GM18907 (cell line): ENCODE data around the gene PRCC.

ENCODE experiments used
- ATAC-seq: cut with Tn5 transposase; IDR thresholded peaks from one replicate; pipeline ENCODE4 v1.9.1; 2021; ENCODE audit warnings: mild to moderate bottlenecking, moderate library complexity; ENCODE audit not compliant: unreplicated experiment

PRCC gene

DNA sequence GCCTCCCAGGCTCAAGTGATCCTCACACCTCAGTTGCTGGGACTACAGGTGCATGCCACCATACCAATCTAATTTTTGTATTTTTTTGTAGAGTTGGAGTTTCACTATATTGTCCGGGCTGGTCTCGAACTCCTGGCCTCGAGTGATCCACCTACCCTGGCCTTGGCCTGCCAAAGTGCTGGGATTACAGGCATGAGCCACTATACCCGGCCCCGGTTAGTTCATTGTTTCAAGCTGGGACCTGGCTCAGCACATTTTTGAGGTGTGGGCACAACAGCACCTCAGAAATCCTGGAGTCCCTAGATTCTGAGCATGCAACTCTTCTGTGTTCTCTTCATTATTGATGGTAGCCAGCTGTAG is 28.0 kb downstream of the PRCC start:
- no peak for ATAC-seq

DNA sequence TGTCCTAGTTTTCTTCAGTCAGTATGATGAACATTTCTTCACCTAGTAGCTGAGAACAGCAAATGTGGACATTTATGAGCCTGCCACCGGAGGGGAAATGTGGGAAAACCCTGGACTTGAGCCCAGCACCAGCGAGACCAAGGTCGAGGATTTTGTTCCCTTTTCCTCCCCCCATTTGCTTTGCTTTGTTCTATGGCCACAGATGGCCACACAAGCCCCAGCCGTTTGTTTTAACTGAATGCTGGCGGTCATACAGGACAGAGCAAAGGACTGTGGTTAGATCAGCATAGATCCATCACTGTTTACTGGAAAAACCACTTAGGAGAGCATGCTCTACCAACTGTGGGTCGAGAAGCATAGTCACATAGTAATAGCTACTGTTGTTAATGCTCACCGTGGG is 28.5 kb downstream of the PRCC start:
- ATAC-seq, result no peak

DNA sequence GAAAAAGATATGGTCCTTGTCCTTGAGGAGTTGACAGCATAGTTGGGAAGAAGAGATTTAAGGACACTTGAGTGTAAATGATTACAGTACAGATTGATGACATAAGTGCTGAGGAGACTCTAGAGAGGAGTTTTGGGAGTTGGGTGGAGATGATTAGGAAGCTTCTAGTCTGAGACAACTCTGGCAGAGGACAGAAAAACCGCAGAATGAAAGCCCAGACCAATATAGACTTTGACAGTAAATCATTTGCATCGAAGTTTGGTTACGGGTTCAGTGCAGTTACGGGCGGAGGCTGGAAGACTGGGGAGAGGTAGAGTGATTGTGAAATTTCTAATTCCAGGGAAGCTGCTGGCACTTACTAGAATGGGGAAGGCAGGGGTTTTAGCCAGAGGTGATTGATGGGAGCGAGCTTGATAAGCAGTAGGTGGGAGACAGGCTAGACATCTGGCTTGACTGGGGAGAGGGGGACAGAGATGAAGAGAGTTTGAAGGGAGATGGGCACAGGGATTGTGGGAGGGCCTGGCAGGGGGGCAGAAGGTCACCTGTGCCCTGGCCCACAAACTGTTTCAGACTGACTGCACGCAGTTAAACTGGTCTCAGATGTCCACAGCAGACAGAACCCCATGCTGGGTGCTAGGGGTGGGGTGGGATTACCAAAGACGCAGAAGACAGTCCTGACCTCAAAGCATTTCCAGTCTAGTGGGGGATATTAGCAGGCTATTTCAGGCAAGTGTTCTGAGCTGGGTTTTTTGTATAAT is 29.2 kb downstream of the PRCC start:
- ATAC-seq, result no peak

DNA sequence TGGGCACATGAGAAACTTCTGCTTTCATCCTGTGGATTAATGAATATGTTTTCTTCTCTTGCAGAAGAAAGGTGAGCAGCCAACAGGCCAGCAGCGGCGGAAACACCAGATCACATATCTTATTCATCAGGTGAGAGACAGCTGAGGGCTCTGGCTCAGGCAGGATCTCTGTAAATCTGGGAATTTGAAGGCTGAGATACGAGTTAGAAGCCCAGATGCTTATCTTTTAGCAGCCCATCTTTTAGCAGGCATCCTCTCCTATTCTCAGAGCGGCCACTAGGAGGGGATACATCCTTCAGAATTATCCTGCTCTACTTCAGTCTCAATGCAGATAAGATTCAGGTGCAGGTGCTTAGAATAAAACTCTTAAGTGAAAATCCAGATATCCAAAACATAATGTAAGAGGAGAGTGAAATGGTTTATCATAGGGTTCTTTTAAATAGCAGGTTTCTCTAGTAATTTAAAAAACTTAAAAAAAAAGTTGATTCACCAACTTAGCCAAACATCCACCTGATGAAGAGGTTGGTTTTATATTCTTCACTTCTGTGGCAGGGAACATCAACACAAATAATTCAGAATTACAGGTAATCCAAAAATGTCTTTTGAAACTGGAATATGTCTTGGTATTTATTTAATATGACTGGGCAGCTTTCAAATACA is 30.0 kb downstream of the PRCC start:
- no peak for ATAC-seq

DNA sequence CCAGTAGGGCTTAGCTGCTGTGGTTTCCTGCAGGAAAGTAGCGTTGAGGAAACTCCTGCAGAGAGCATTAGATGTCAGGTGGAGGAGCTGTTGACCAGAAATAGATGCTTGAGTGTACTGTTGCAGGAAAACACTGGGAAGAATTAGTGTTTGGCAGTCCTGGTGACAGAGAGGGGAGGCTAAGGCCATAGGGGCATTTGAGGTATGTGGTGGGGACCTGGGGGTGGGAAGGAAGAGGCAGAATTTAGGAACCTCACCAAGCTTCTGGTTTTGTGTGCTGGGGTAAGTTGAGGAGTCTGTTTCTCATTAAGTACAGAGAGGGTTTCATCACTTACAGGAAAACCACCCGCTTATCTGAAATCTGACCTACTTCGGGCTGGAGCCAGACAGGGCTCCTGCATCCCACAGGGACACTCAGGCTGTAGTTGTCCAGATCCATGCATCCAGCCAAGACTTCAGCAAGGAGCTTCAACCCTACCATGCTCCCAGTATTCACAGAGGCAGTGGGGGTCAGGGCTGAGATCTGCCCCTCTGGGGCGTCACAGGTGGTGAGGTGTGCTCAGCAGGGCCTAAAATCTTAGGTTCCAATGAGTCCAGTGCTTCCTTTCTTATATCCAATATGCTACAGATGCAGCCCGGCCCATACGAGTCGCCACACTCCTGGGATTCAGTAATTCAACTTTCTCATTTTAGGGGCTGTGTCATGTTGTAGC is 34.2 kb downstream of the PRCC start:
- no peak for ATAC-seq

DNA sequence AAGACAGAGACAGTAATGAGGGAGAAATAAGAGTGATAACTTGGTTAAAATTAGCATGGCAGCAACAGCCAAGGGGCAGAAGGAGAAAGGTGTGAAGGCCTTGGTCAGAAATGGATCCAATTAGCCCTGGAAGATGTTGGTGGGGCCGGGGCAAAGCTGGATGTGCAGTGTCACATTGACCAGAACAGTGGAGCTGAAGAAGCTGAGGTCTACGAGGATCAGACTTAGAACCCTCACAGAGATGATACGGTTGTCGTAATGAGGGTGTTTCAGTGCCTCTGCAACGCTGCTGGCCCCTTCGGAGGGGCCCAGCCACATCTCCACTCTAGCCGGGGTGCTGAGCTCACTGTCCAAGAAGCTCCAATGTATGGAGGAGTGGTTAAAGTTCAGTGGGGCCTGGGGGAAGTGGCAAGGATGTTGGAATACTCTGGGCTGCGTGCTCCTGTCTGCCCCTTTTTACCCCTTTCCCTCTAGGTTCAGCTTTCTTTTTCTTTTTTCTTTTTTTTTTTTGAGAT is 35.1 kb downstream of the PRCC start:
- no peak for ATAC-seq

DNA sequence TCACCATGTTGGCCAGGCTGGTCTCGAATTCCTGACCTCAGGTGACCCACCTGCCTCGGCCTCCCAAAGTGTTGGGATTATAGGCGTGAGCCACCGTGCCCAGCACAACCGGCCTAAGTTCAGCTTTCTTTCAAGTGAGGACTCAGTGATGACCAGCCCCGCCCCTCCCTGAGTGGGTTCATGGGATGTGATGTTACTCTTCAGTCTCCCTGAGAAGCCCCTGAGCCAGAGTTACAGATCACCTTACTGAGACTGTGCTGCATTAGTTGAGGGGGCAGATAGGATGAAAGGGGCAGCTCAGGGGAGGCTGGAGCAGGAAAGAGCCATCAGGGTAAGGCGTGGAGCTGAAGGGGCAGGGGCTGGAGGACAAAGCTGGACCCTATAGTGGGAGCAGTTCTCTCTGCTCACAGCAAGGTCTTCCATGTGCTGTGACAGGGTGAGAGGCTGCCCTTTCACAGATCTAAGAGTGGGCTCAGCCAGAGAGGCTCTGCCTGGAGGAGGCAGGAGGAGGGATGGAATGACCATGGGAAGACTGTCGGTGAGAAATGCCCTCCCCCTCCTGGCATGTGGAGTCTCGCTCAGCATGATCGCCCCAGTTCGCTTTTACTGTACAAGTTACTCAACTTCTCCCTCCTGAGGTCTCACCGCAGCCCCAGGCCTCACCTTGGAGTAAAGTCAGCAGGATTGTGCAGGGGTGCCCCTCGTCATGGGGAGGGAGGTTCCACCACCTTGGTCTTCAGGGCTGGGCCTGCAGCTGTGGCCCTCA is 35.9 kb downstream of the PRCC start:
- ATAC-seq, result no peak

DNA sequence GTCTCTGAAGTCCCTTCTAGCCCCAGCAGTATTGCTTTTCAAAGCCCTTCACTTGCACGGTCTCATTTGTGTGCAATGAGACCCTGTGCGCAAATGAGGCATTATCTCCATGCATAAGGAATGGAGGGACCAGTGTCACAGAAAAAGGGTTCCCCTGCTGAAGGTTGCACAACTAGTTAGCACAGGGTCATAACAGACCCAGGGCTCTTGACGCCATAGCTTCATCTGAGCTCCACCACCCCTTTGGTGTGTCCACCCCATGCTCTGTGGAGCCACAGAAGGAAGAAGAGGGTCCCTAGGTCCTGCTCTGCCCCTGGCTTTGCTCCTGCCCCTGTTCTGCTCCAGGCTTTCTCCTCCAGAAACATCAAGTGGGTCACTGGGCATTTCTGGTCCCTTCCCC is 36.7 kb downstream of the PRCC start:
- ATAC-seq, result no peak

DNA sequence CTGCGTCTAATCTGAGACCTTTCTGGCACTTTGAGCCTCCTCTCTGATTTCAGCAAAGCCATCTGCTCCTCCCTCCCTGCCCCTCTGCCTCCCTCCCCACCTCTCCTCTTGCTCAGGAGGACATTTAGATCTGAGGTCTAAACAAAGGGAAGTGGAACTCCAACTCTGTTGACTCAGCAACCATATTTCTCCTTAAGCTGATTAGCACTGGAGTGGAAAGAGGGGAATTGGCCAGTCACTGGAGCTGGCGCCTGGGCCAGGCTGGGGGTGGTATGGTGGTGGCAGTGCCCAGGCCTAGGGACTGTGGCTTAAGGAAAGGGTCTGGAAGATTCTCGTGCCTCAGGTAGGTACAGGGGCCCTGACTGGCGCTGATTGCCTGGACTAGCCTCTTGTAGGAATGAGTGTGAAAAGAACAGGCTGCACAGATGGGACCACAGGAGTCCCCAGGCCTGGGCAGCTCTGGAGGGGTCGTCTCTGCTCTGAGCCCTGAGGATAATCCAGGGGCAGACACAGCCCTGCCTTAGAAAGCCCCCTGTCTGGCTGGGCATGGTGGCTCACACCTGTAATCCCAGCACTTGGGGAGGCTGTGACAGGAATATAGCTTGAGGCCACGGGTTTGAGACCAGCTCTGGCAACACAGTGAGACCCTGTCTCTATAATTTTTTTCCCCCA is 37.4 kb downstream of the PRCC start:
- no peak for ATAC-seq

DNA sequence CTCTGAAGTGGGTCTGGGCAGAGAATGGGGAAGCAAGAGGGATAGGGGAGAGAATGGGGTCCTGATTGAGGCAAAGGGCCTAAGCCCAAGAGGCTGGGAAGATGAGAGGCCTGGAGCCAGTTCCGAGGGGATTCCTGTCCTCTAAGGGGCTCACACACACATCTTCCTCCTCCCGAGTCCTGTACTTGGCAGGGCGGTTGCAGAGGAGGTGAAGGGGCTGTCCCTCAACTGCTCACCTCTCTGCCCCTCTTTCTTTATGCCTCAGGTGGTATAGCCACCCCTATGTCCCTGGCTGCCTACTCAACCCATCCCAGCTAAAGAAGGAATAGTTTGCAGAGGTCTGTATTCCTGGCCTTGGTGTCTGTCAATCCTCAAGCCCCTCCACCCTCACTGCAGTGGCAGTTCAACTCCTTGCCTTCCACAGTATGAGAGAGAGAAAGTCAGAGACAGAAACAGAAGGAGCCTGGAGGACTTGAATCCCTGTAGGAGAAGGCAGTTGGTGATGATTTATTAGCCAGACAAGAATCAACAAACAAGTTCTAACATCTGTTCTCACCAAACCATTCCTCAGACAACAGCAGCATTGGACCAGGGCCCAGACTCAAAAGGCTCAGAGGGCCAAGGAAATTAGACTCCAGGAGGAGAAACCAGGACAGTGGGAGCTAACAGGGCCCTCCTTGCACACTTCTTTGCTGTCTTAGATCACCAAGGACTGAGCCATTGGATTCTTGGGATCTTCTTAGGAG is 38.6 kb downstream of the PRCC start:
- ATAC-seq, result no peak

DNA sequence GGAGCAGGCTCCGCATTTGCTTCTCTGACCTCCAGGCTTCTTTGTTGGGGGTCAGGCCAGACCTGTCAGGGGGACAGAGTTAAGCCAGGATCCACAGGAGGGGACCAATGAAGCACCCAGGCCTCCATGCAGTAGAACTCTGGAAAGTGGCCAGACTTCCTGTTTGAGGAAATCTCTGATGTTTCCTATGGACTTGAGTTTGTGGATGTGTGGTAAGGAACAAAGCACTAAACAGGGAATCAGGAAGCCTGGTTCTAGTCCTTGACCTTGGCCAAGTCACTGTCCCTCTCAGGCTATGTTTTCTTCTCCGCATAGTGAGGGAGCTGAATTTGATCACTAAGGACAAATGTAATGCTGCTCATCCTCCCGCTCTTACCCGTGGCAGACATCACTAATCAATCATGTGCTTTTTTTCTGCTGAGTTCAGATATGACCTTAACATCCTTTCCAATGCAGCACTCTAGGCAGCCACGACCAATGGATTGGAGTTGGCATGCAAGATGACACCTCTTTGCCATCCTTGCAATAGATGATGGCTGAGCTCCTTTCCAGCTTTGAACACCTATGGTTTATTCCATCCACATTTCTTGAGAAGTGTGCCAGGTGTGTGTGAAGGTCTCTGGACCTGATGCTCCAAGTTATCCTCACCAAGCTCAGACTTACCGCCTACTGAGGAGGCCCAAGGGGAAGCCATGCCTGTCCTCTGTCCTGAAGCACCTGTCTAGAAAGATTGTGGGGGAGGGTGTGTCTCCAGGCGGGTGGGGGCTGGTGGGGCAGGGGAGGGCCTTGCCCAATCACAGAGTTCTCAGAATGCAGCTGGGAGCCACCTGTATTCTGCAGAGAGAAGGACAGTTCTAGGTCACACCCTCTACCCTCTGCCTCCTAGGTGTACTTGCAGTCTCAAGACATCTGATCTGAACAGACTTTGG is 39.4 kb downstream of the PRCC start:
- no peak for ATAC-seq

DNA sequence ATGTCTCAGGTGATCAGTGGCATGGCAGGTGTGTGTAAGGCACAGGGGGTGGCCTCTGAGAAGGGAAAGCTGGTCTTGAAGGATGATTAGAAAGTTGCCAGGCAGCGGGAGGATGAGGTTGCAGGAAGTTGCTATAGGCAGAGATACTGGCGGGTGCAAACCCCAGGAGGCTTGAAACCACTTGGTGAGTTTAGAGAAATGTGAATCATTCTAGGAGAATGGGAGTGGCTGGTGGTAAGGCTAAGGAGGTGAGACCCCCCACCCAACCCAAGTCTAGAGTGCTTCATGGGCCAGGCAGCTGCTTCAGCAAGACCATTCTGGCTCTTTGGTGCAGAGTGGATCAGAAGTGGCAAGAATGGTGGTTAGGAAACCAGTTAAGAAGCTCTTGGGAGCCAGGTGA is 40.3 kb downstream of the PRCC start:
- ATAC-seq, result no peak

DNA sequence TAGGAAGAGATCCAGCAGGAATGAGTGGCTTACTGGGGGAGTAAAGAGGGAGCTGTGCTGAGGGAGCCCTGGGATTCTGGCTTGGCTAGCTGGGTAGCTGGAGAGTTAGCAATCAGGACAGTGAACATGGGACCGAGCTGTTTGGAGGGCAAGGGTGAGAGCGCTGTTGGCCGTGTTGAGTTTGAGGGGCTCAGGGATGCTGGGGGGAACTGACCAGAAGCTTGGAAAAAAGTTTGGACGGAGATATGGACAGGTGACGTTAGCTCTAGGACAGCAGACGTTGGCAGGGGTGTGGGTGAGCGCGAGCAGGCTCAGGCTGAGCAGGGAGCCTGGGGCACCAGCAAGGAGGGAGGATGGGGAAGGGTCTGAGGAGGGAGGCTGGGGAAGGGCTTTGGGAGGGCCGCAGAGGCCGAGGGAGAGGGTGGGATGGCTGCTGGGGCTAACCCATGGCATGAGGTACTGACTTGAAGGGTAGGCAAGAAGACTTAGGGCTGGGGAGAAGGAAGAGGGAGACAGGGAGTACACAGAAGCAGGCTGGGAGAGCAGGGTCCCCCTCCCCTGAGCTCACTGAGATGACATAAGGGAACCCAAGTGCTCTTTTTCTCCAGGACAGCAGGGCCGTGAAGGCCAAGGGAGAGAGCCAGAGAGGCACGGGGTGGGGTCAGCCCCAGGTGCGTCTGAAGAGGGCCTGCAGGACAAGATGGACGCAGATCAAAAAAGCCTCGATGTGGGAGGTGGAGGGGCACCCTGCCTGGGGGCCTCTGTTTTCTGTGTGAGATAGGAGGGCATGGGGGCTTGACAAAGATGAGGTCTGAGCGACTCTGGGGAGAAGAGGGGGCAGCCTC is 41.1 kb downstream of the PRCC start:
- no peak for ATAC-seq

DNA sequence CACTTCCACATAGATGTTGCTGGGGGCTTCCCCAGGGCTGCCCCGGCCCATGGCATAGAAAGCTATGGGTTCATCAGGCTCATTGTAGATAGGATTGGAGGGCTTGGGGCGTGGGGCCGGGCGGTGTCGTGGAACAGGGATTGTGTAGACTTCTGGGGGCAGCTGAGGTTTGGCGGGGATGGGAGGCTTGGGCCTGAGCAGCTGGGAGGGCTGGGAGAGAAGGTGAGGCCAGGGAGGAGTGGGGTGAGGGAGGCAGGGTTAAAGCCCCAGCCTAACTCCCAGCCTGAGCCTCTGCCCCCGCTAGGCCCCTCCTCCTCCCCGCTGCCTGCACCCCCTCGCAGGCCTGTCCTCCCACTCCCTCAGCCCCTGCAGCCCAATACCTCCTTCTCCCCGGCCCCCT is 41.9 kb downstream of the PRCC start:
- no peak for ATAC-seq

DNA sequence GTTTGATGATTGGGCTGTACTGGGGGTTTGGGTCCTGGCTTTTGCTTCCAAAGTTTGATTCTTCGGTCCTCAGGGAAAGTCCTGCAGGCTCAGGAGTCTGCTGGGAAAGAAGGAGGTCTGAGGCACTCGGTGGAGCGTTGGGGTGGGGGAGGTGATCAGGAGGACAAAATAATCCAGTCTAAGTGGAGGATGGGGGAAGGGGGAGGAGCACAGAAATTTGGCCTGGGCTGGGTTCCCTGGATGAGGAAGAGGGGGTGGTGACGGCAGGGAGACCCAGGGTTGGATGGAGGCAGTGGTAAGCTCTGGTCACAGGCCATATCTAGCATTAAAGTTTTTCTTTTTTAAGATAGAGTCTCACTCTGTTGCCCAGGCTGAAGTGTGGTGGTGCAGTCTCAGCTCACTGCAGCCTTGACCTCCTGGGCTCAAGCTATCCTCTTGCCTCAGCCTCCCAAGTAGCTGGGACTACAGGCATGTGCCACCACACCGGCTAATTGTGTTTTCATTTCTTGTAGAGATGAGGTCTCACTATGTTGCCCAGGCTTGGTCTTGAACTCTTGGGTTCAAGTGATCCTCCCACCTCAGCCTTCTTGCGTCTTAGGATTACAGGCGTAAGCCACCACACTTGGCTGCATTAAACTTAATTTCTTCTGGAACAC is 42.5 kb downstream of the PRCC start:
- no peak for ATAC-seq

DNA sequence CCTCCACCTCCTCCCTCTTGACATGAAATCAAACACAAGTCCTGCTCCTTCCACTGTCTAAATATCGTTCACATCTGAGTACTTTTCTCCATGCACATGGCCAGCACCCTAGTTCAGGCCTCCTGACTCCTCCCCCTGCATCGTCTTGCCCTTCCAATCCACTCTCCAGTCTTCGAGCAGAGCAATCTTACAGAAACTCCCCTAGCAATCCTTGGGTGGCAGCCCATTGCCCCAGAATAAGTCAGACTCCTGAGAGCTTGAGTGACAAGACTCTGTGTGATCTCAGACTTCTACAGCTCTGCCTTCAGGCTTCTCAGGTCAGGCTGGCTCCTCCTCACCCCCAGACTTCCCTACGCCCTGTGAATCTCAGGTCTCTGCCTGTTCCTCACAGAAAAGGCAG is 43.8 kb downstream of the PRCC start:
- no peak for ATAC-seq

DNA sequence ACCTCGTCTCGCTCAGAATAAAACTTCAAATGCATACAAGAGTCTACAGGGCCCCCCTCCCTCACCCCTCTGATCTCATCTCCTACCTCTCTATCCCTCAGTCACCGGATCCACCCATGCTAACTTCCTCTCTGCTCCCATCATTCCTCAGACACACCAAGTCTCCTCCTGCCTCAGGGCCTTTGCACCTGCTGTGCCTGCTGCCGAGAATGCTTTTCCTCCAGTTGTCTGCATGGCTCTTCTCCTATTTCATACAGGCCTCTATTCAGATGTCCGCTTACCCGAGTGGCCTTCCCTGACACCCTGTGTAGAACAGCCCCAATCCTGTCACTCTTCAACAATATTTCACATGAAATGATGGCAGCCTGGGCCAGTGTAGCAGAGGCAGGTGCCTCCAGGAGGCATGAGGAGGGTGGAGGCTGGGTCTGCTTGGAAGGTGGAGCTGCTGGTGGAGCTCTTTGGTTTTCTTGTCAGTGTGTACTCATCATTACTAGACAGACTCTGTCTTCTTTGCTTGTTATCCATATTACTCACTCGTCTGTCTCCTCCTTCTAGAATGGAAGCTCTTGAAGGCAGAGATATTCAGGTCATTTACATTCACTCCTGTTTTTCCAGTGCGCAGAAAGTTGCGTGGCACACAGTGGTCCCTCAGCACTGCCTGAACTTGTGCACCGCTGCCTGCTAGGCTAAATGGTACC is 45.1 kb downstream of the PRCC start:
- ATAC-seq, result no peak
